HG03108 (cell line): ENCODE data around the gene SLC16A4.
A peak's percentile ranks its signal among the peaks of the same experiment; 100 is the strongest.
"Not testable (repeated sequence)": the region's sequence is repeated elsewhere in the genome, so short reads cannot be mapped to it uniquely, and the experiment has no call there.

Experiments
- ATAC-seq: cut with Tn5 transposase; IDR thresholded peaks from one replicate; pipeline ENCODE4 v1.9.1; 2021; ENCODE audit warnings: moderate library complexity; ENCODE audit not compliant: unreplicated experiment

SLC16A4 gene

GRCh38 chr1:110409316-110409715, 18.5 kb upstream of the SLC16A4 start:
- ATAC-seq, result no peak

DNA sequence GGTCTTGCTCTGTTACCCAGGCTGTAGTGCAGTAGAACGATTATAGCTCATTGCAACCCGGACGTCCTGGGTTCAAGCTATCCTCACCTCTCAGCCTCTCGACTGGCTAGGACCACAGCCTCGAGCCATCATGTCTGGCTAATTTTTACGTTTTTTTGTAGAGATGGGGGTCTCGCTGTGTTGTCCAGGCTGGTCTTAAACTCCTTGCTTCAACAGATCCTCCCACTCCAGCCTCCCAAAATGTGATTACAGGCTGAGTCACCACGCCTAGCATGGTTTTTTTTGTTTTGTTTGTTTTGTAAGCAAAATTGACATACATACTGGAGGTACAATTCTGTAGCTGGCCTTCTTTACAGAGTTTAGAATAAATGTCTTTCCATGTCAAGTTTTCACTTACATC, 17.7 kb upstream of the SLC16A4 start:
- ATAC-seq, result no peak

DNA sequence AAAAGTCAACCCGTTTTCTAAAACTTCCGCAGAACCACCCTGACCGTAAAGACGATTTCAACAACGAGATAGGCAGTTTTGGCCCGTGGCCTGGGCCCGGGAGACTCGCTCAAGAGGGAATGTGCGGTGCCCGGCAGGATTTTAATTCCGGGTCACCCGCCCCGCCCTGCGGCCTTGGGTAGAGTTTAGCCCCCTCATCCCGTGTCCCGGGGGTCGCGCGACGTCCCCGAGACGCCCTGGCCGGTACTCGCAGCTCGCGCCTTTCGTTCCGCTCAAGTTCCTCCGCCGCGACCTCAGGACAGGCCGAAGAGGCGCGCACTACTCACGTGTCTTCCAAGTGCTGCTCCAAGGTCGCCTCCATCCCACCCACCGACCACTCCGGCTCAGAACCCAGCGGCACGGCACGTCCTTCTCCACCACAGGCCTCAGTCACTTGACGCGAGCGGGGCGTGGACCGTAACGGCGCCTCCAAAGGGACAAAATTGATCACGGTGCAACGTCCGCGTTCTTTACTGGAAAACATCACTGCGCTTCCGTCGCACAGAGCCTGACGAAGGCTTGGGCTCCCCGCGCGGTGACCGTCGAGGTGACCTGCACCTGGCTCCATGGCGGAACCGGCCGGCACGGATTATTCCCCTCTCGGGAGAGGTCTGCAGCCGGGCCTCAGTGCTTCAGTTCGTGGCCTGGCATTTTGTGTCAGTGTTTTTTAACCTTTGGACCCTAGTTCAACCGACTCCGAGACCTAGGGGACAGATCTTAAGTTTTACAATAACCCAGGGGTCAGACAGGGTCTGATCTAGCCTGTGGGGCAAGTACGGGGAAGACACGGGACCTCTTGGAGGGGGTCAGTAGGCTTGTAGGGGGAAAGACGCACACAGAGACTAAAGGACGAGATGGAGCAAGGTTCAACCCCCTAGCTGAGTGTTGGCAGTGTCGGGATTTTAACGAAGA, 16.7 kb upstream of the SLC16A4 start, which contains the start of gene LAMTOR5:
TSS of gene LAMTOR5 (minus strand) at position 435 of the 951 bp plus-strand sequence. CDS start at position 361, 74 bp downstream.
- peak; percentile 84 for ATAC-seq

GRCh38 chr1:110406407-110406806, 15.6 kb upstream of the SLC16A4 start:
- not testable (repeated sequence) for ATAC-seq

DNA sequence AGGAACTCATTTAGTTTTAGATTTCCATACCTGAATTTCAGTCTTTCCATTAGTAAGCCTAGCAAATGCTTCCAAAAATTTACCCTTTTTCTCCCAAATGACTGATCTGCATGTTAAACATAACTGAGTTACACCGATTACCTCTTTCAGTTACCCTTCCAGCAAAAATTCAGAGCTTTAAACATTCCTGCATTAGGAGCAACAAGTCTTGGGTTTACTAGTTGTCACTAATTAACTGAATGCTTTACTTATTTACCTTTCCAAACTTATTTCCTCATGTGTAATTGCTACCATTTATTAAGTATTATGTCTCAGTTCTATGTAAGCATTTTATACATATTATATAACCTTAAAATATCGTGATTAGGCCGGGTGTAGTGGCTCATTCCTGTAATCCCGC, 13.6 kb upstream of the SLC16A4 start:
- no peak for ATAC-seq

- no peak for ATAC-seq
Observed at GRCh38 chr1:110403805-110404204, 13.0 kb upstream of the SLC16A4 start.

DNA sequence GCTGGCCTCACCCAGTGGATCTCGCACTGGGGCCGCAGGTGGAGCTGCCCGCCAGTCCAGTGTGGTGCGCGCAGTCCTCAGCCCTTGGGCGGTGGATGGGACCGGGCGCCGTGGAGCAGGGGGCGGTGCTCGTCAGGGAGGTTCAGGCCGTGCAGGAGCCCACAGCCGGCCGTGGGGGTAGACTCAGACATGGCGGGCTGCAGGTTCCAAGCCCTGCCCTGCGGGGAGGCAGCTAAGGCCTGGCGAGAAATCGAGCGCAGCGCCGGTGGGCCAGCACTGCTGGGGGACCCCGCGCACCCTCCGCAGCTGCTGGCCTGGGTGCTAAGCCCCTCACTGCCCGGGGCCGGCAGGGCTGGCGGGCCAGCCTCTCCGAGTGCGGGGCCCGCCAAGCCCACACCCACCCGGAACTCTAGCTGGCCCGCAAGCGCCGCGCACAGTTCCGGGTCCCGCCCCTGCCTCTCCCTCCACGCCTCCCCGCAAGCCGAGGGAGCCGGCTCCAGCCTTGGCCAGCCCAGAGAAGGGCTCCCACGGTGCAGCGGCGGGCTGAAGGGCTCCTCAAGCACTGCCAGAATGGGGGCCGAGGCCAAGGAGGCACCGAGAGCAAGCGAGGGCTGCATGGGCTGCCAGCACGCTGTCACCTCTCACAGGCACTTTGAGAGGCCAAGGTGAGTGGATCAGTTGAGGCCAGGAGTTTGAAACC, 5.6 kb upstream of the SLC16A4 start:
- ATAC-seq, result not testable (repeated sequence)

GRCh38 chr1:110394493-110394820, 3.6 kb upstream of the SLC16A4 start:
- ATAC-seq, result no peak

DNA sequence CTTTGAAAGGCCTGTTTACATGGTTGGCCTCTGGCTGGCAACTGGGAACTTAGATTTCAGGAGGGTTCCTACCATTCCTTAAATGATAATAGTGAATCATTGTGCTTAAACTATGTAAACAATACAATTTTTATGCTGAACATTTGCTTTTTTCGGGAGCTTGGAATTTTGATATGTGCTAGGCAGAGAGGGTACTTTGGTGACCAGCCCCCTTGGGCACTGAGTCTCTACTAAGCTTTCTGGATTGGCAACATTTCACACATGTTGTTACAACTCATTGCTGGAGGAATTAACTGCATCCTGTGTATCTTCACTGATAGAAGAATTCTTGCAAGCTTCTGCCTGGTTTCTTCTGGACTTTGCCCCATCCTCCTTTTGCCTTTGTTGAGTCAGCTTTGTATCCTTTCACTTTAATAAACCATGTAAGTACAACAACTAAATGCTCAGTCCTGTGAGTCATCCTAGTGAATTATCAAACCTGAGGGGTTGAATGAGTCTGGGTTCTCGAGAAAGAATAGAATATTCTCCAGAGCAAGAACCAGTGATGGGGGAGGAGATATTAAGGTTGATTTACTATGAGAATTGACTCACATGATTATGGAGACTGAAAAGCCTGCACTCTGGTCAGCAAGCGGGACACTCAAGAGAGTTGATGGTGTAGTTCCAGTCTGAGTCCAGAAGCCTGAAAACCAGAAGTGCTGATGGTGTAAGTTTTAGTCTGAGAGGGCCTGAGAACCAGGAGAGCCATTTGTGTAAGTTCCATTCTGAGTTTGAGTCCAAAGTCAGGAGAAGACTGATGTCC, 3.1 kb upstream of the SLC16A4 start:
- no peak for ATAC-seq

DNA sequence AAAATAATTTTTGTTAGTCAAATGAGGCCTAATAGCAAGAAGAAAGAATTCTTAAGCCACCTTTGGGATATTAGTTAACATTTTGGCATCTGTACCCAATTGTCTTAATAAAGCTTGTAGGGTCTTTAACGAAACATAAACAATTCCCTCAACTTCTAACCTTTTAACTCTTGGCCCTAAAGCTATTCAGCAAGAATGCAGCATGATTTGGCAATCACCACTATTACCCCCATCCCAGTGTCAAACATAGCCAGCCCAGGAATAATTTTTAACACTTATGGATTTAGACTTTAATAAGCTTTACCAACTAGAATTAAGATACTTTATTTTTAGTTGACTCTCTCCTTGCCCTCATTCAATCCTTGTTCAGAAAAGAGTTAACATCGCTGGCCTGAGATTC, 2.5 kb upstream of the SLC16A4 start:
- no peak for ATAC-seq

- ATAC-seq, result no peak
Observed at GRCh38 chr1:110390096-110390495, 730 bp downstream of the SLC16A4 start.

DNA sequence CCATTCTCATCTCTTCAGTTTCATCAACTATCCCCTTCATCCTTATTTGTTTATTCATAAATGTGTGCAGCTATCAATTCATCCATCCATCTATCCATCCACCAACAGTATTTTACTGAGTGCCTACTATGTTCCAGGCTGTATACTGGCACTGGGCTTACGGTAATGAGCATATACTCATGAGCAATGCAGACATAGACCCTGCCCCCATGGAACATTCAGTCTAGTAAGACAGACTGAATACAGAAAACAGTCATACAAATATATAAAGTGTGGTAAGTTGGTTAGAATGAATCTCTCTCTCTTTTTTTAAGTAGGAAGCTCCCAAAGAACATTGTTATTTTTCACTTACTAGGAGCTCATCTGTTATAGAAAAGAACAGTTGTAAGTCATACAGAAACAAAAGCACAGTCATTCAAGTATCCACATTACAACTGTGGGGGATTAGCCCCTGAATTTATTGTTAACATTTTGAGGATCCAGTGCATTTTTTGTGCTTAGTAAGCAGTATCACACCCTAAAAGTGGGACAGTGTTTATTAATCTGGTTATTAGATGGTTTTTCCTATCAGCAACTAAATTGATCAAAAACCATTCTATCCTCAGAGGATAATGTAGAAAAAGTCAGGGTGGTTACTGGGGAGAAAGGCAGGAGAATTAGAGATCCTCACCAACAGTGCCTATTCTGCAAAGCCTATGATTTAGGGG, 3.6 kb downstream of the SLC16A4 start:
- no peak for ATAC-seq

DNA sequence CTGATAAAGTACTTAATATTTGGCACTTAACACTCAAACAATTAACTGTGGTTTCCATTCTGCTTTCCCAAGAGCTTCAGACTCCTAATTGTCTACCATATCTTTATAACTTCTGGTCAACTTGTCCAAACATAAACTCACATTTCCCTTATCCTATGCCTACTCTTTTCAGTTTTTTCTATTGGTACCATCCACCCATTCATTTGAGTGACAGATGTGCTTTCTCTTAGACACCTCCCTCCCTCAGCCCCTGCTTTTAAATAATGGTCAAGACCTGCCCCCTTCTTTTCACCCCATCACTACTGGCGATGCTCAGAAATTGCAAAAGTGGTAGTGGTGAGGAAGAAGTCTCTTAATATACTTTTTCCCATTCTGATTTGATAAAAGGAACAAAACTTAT, 5.5 kb downstream of the SLC16A4 start:
- ATAC-seq, result no peak

DNA sequence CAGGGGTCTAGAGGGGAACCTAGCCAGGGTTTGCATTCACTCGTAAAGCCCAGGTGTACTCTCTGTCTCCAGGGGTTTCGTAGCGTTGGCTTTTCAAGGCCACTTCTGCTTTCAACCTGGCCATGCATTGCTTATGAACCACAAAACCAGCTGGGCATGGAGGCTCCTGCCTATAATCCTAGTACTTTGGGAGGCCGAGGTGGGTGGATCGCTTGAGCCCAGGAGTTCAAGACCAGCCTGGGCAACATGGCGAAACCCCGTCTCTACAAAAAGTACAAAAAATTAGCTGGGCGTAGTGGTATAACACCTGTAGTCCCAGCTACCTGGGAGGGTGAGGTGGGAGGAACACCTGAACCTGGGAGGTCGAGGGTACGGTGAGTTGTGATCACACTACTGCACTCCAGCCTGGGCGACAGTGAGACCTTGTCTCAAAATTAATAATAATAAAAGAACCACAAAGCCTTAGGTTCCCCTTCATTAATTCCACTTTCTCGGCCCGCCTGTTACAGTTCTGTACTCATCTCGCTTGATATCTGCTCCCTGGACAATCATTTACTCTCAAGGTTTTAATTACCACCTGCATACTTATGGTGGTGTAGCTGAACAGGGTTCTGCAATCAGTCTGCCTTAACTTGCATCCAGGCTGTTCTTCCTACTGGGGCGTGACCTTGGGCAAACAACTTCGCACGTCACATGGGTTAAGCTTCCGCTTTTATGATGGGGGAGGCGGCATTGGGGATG, 6.1 kb downstream of the SLC16A4 start:
- ATAC-seq, result peak; percentile 65

- ATAC-seq, result no peak
Observed at GRCh38 chr1:110383251-110383990, 7.4 kb downstream of the SLC16A4 start.

GRCh38 chr1:110380672-110381283, 10.0 kb downstream of the SLC16A4 start:
- no peak for ATAC-seq

- ATAC-seq, result no peak
Observed at GRCh38 chr1:110375490-110375889, 15.3 kb downstream of the SLC16A4 start.

DNA sequence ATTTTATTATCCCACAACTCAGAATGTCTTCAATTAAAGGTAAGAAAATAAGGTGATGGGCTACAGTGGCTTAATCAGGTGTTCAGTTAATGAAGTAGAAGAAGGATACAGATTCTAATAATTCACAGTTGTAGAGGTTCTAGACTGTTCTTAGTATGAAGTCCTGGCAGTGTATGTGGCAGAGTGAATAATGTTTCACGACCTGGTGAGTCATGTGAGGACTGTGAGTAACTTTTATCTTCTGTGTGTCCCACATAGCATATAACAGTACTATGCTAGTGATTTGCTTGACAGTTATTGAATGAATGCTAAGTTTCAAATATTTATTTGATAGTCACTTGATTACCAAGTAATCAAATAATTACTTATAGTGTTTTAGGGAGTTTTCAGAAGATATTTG, 20.0 kb downstream of the SLC16A4 start:
- no peak for ATAC-seq

- ATAC-seq, result no peak
Observed at GRCh38 chr1:110364221-110364620, 26.6 kb downstream of the SLC16A4 start.
